Upper lobe of left lung (tissue), 6 donors: Measurements from ENCODE around the gene MOK. TPM values are rescaled to one million over a fixed set of nuclear protein-coding genes. Genes with fewer than 3 reads are reported as not detected.

ENCODE experiments used
- ATAC-seq, 2 donors: fragments of 200-7000 bp; cut with Tn5 transposase; one replicate each; pipeline ENCODE4 v1.9.1; 2022; ENCODE audit warnings: mild to moderate bottlenecking in 2 of 2, moderate library complexity in 2 of 2; ENCODE audit not compliant: low FRiP score in 2 of 2
- DNase-seq, 2 donors: peaks; one replicate each; pipeline ENCODE4 v3.0.0-alpha.2; 2019 to 2020
- H3K27ac ChIP-seq, 4 donors: fragments of 200-600 bp; sonication (generic); one replicate each; pipeline ENCODE4 v1.5.1; 2016 to 2019
- H3K27me3 ChIP-seq, 4 donors: fragments of 200-600 bp; sonication (generic); one replicate each; pipeline ENCODE4 v1.5.1; 2017 to 2019
- H3K36me3 ChIP-seq, 4 donors: fragments of 200-600 bp; sonication (generic); one replicate each; pipeline ENCODE4 v1.5.1; 2016 to 2019
- H3K4me1 ChIP-seq, 4 donors: fragments of 200-600 bp; sonication (generic); one replicate each; pipeline ENCODE4 v1.5.1; 2018 to 2019
- H3K4me3 ChIP-seq, 4 donors: fragments of 200-600 bp; sonication (generic); one replicate each; pipeline ENCODE4 v1.5.1; 2017 to 2019; ENCODE audit warnings: mild to moderate bottlenecking in 2 of 4, moderate library complexity in 1 of 4
- H3K9me3 ChIP-seq, 4 donors: fragments of 200-600 bp; sonication (generic); one replicate each; pipeline ENCODE4 v1.5.1; 2018 to 2019
- CTCF ChIP-seq, 6 experiments: fragments of 450-650 bp in 4 of 6; fragments of 200-600 bp in 2 of 6; sonication (generic) in 2 of 6; IDR thresholded peaks; one replicate each; pipeline ENCODE4 v1.5.1; 2016 to 2019; ENCODE audit warnings: antibody characterized with exemption in 6 of 6
- EP300 ChIP-seq, 4 donors: sonication (generic); formaldehyde crosslinking; IDR thresholded peaks; one replicate each; pipeline ENCODE4 v1.5.1; 2017; ENCODE audit warnings: antibody characterized with exemption in 4 of 4, control low read depth in 2 of 4
- POLR2A ChIP-seq, 4 donors: fragments of 450-650 bp; IDR thresholded peaks; one replicate each; pipeline ENCODE4 v1.5.1; 2016 to 2017; ENCODE audit warnings: antibody characterized with exemption in 4 of 4, mild to moderate bottlenecking in 2 of 4
- POLR2AphosphoS5 ChIP-seq, 2 donors: sonication (generic); formaldehyde crosslinking; IDR thresholded peaks; one replicate each; pipeline ENCODE4 v1.5.1; 2017; ENCODE audit warnings: antibody characterized with exemption in 2 of 2
- WGBS, 2 donors: methylation state at CpG; one replicate each; pipeline ENCODE4 v1.1.5; 2017 to 2018; 5-methylcytosine and 5-hydroxymethylcytosine counted together
- total RNA-seq, 6 donors: library from RNA; depleted of rRNA in 4 of 6; stranded (reverse); fragments of >200 nt in 4 of 6; gene quantifications; one replicate each; pipeline versions ENCODE4 v1.1.0 to v1.2.1, GENCODE V29; 2016 to 2021
- donor health status: DM: no; HTN: no; CAD: no; lungs with moderate emphysema.
- donor health status: DM: no; HTN: yes; CAD: no; lungs with severe emphysema.

Gene MOK
- total RNA-seq, 6 donors from 2014 or later, result 8.8 to 66.0 (median 29.4) TPM

GRCh38 chr14:102348376-102348775, 43.4 kb upstream of the MOK start:
- WGBS, 2 donors, result 97 to 100% methylated on average over 2 to 16 of the region's 16 CpGs
- Histone ChIP-seq H3K4me1 (peaks cover 0 to 19% (median 15%) of the 10 kb centered on the region in 4 donors), H3K36me3 (peaks cover 13 to 85% (median 62%) of the 10 kb centered on the region in 4 donors), H3K9me3 (no peaks in the 10 kb centered on the region), H3K4me3 (no peak overlapping the region), H3K27me3 (no peaks in the 10 kb centered on the region), H3K27ac (no peak overlapping the region)
- DNase-seq, result no peak
- TF ChIP-seq EP300 (IDR thresholded peaks at IDR 0.05) (no peak), CTCF (IDR thresholded peaks at IDR 0.05) (no peak), POLR2AphosphoS5 (IDR thresholded peaks at IDR 0.05) (no peak), POLR2A (IDR thresholded peaks at IDR 0.05) (no peak)
- no peak for ATAC-seq

GRCh38 chr14:102346645-102347044, 41.7 kb upstream of the MOK start:
- no peak overlapping the region for H3K27ac ChIP-seq
- H3K27me3 ChIP-seq, result no peaks in the 10 kb centered on the region
- TF ChIP-seq POLR2AphosphoS5 (IDR thresholded peaks at IDR 0.05) (no peak), EP300 (IDR thresholded peaks at IDR 0.05) (no peak), CTCF (IDR thresholded peaks at IDR 0.05) (no peak), POLR2A (IDR thresholded peaks at IDR 0.05) (no peak)
- no peaks in the 10 kb centered on the region for H3K9me3 ChIP-seq
- H3K4me1 ChIP-seq, result peaks cover 0 to 12% (median 8%) of the 10 kb centered on the region in 4 donors
- no peak overlapping the region for H3K4me3 ChIP-seq
- no peak for ATAC-seq
- no peak for DNase-seq
- WGBS, 2 donors, result 95 to 98% methylated on average over 4 of the region's 4 CpGs
- peaks cover 13 to 86% (median 65%) of the 10 kb centered on the region in 4 donors for H3K36me3 ChIP-seq

- WGBS, 2 donors, result 83 to 87% methylated on average over 3 of the region's 3 CpGs
- Histone ChIP-seq H3K4me3 (no peak overlapping the region), H3K27ac (no peak overlapping the region), H3K4me1 (no peaks in the 10 kb centered on the region), H3K36me3 (peaks cover 13 to 99% (median 69%) of the 10 kb centered on the region in 4 donors), H3K9me3 (no peaks in the 10 kb centered on the region), H3K27me3 (no peaks in the 10 kb centered on the region)
- no peak for DNase-seq
- no peak for ATAC-seq
- no peak for TF ChIP-seq EP300 (IDR thresholded peaks at IDR 0.05)
- TF ChIP-seq CTCF (IDR thresholded peaks at IDR 0.05), result no peak
- TF ChIP-seq POLR2AphosphoS5 (IDR thresholded peaks at IDR 0.05), result no peak
Observed at GRCh38 chr14:102345232-102345631, 40.3 kb upstream of the MOK start.

GRCh38 chr14:102344485-102344884, 39.5 kb upstream of the MOK start:
- Histone ChIP-seq H3K4me3 (no peak overlapping the region), H3K27ac (no peak overlapping the region), H3K27me3 (no peaks in the 10 kb centered on the region), H3K36me3 (peaks cover 13 to 95% (median 71%) of the 10 kb centered on the region in 4 donors), H3K4me1 (no peaks in the 10 kb centered on the region), H3K9me3 (no peaks in the 10 kb centered on the region)
- 89 to 99% methylated on average over 5 of the region's 5 CpGs for WGBS, 2 donors
- no peak for TF ChIP-seq POLR2AphosphoS5 (IDR thresholded peaks at IDR 0.05)
- TF ChIP-seq POLR2A (IDR thresholded peaks at IDR 0.05), result no peak
- DNase-seq, result no peak
- no peak for ATAC-seq

GRCh38 chr14:102344084-102344483, 39.1 kb upstream of the MOK start:
- no peaks in the 10 kb centered on the region for H3K9me3 ChIP-seq
- no peaks in the 10 kb centered on the region for H3K27me3 ChIP-seq
- H3K4me3 ChIP-seq, result no peak overlapping the region
- 94 to 98% methylated on average over 6 to 7 of the region's 7 CpGs for WGBS, 2 donors
- H3K36me3 ChIP-seq, result peaks cover 11 to 95% (median 74%) of the 10 kb centered on the region in 4 donors
- no peaks in the 10 kb centered on the region for H3K4me1 ChIP-seq
- TF ChIP-seq EP300 (IDR thresholded peaks at IDR 0.05) (no peak), POLR2A (IDR thresholded peaks at IDR 0.05) (no peak), CTCF (IDR thresholded peaks at IDR 0.05) (no peak), POLR2AphosphoS5 (IDR thresholded peaks at IDR 0.05) (no peak)
- no peak overlapping the region for H3K27ac ChIP-seq
- no peak for ATAC-seq
- DNase-seq, result no peak
